WTC11 (cell line): Measurements from ENCODE around the gene ARL6. TPM values are rescaled to one million over a fixed set of nuclear protein-coding genes. Genes with fewer than 3 reads are reported as not detected.
"Not testable (repeated sequence)": the region's sequence is repeated elsewhere in the genome, so short reads cannot be mapped to it uniquely, and the experiment has no call there.

Source experiments
- ATAC-seq: fragments of 200-7000 bp; cut with Tn5 transposase; 2 replicates; pipeline ENCODE4 v1.10.0; 2021; ENCODE audit warnings: mild to moderate bottlenecking, moderate library complexity
- CTCF ChIA-PET: fragments of 300-600 bp; sonication (Branson Sonifier 250); formaldehyde crosslinking; loops from one replicate; lab custom pipeline; 2021; ENCODE audit warnings: antibody characterized with exemption; lab: Charles Lee
- POLR2A ChIA-PET: fragments of 350-600 bp; sonication (Branson Sonifier 250); formaldehyde crosslinking; loops from one replicate; lab custom pipeline; 2021; ENCODE audit warnings: antibody characterized with exemption; lab: Charles Lee
- DNase-seq: peaks from one replicate; pipeline ENCODE4 v3.0.0; 2021; ENCODE audit warnings: low spot score
- H3K27ac Mint-ChIP-seq: 2 replicates; pipeline ENCODE4 v1.8.0; 2021; ENCODE audit warnings: mixed read lengths
- H3K27me3 Mint-ChIP-seq: 2 replicates; pipeline ENCODE4 v1.8.0; 2021; ENCODE audit warnings: low read depth, mild to moderate bottlenecking, moderate library complexity, mixed read lengths
- H3K36me3 Mint-ChIP-seq: 2 replicates; pipeline ENCODE4 v1.8.0; 2021; ENCODE audit warnings: mixed read lengths
- H3K4me1 Mint-ChIP-seq: 2 replicates; pipeline ENCODE4 v1.8.0; 2022; ENCODE audit warnings: mixed read lengths
- H3K4me3 Mint-ChIP-seq: 2 replicates; pipeline ENCODE4 v1.8.0; 2021; ENCODE audit warnings: mild to moderate bottlenecking, moderate library complexity, mixed read lengths
- H3K9me3 Mint-ChIP-seq: 2 replicates; pipeline ENCODE4 v1.8.0; 2021; ENCODE audit warnings: mixed read lengths
- MYBL2 ChIP-seq: sonication (generic); formaldehyde crosslinking; IDR thresholded peaks from 2 replicates; pipeline ENCODE4 v1.8.1; 2023; ENCODE audit warnings: mild to moderate bottlenecking, moderate library complexity, missing genetic modification reagents
- NR1H2 ChIP-seq: sonication (generic); formaldehyde crosslinking; IDR thresholded peaks from 2 replicates; pipeline ENCODE4 v1.9.0; 2021; ENCODE audit warnings: mild to moderate bottlenecking, moderate library complexity, missing genetic modification reagents
- ZNF263 ChIP-seq: sonication (generic); formaldehyde crosslinking; IDR thresholded peaks from 2 replicates; pipeline ENCODE4 v1.8.1; 2022; ENCODE audit warnings: low read depth, mild to moderate bottlenecking, moderate library complexity, missing genetic modification reagents
- ZNF317 ChIP-seq: sonication (generic); formaldehyde crosslinking; IDR thresholded peaks from 2 replicates; pipeline ENCODE4 v1.8.1; 2023; ENCODE audit warnings: low read depth, mild to moderate bottlenecking, moderate library complexity, missing genetic modification reagents, borderline replicate concordance
- total RNA-seq: library from RNA; stranded (reverse); gene quantifications from 3 replicates; pipeline ENCODE4 v1.2.3, GENCODE V29; 2021
- TF ChIP-seq, protein P1 (sequence below): sonication (generic); formaldehyde crosslinking; IDR thresholded peaks from 2 replicates; pipeline ENCODE4 v1.8.0; 2022; ENCODE audit warnings: mild to moderate bottlenecking, missing genetic modification reagents
- TF ChIP-seq, protein P2 (sequence below): sonication (generic); formaldehyde crosslinking; IDR thresholded peaks from 2 replicates; pipeline ENCODE4 v1.8.0; 2022; ENCODE audit warnings: mild to moderate bottlenecking, missing genetic modification reagents
- TF ChIP-seq, protein P3 (sequence below): sonication (generic); formaldehyde crosslinking; IDR thresholded peaks from 2 replicates; pipeline ENCODE4 v1.8.1; 2022; ENCODE audit warnings: low read depth, missing genetic modification reagents, borderline replicate concordance
- TF ChIP-seq, protein P4 (sequence below): fragments of 250-450 bp; sonication (Bioruptor Pico); IDR thresholded peaks from 2 replicates; pipeline ENCODE4 v1.9.0; 2021; ENCODE audit warnings: mild to moderate bottlenecking, borderline replicate concordance
- TF ChIP-seq, protein P5 (sequence below): sonication (generic); formaldehyde crosslinking; IDR thresholded peaks from 2 replicates; pipeline ENCODE4 v1.8.1; 2023; ENCODE audit warnings: mild to moderate bottlenecking, missing genetic modification reagents, moderate library complexity

The ARL6 gene
- total RNA-seq, 1 experiment from 2014 or later, result 6.8 TPM

DNA sequence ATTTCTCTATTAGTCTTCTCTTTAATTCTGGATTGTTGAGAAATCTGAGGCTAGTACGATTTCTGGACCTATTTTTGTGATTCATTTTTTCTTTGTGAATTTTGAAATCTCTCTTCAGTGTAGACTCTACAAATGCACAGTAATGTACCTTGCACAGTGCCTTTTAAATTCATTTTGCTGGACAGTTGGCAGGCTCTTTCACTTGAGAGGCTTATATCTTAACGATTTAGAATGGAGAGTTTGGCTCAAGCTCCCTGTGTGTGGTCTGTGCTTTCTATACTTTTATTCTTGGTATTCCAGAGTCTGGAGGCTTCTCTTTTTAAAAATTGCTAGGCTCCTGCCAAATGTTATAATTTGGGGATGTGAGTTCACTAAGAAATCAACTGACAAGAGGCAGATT is 66.1 kb downstream of the ARL6 start:
- peaks cover 10% of the 10 kb centered on the region for H3K9me3 Mint-ChIP-seq
- ATAC-seq (no peak), DNase-seq (no peak)
- TF ChIP-seq MYBL2 (CRISPR knock-in tag), result no peak
- TF ChIP-seq, protein P1, sequence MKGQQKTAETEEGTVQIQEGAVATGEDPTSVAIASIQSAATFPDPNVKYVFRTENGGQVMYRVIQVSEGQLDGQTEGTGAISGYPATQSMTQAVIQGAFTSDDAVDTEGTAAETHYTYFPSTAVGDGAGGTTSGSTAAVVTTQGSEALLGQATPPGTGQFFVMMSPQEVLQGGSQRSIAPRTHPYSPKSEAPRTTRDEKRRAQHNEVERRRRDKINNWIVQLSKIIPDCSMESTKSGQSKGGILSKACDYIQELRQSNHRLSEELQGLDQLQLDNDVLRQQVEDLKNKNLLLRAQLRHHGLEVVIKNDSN (CRISPR knock-in tag), result no peak
- TF ChIP-seq, protein P2, sequence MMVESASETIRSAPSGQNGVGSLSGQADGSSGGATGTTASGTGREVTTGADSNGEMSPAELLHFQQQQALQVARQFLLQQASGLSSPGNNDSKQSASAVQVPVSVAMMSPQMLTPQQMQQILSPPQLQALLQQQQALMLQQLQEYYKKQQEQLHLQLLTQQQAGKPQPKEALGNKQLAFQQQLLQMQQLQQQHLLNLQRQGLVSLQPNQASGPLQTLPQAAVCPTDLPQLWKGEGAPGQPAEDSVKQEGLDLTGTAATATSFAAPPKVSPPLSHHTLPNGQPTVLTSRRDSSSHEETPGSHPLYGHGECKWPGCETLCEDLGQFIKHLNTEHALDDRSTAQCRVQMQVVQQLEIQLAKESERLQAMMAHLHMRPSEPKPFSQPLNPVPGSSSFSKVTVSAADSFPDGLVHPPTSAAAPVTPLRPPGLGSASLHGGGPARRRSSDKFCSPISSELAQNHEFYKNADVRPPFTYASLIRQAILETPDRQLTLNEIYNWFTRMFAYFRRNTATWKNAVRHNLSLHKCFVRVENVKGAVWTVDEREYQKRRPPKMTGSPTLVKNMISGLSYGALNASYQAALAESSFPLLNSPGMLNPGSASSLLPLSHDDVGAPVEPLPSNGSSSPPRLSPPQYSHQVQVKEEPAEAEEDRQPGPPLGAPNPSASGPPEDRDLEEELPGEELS (CRISPR knock-in tag), result no peak
- TF ChIP-seq, protein P3, sequence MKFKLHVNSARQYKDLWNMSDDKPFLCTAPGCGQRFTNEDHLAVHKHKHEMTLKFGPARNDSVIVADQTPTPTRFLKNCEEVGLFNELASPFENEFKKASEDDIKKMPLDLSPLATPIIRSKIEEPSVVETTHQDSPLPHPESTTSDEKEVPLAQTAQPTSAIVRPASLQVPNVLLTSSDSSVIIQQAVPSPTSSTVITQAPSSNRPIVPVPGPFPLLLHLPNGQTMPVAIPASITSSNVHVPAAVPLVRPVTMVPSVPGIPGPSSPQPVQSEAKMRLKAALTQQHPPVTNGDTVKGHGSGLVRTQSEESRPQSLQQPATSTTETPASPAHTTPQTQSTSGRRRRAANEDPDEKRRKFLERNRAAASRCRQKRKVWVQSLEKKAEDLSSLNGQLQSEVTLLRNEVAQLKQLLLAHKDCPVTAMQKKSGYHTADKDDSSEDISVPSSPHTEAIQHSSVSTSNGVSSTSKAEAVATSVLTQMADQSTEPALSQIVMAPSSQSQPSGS, result no peak
- TF ChIP-seq ZNF317 (CRISPR knock-in tag), result no peak
- TF ChIP-seq ZNF263, result no peak
- POLR2A ChIA-PET, result no interaction called here
- CTCF ChIA-PET, result interaction anchor here (1.3 kb wide), 1 partner anchor 9 kb away, joined by 6 read pairs; the partner anchor contains the start of gene CRYBG3
- no peak overlapping the region for H3K27ac Mint-ChIP-seq
- no peaks in the 10 kb centered on the region for H3K27me3 Mint-ChIP-seq
- H3K36me3 Mint-ChIP-seq, result peaks cover 11% of the 10 kb centered on the region
- H3K4me1 Mint-ChIP-seq, result peaks cover 11% of the 10 kb centered on the region
- H3K4me3 Mint-ChIP-seq, result no peak overlapping the region

DNA sequence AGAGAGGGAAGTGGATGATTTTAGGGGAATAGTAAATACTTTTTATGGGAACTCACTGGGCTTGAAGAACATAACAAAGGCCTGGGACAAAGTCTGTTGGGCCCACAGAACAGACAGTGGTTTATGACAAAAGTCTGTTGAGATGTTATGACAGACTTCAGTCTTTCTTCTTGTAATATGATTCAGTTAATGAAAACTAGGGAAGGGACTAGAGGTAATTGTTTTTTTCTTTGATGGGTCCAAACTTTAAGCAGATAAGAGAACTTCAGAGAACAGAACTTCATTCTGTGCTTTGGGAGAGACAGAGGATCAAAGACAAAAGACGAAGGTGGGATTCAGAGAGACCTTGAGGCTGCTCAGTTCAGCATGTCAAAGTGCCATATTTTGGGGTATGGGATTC is 66.6 kb downstream of the ARL6 start:
- H3K27ac Mint-ChIP-seq, result no peak overlapping the region
- POLR2A ChIA-PET, result interaction anchor here (1.1 kb wide), 1 partner anchor 8 kb away, joined by 3 read pairs; no protein-coding TSS in a partner anchor
- peaks cover 11% of the 10 kb centered on the region for H3K36me3 Mint-ChIP-seq
- DNase-seq (no peak), ATAC-seq (no peak)
- TF ChIP-seq, protein P4, sequence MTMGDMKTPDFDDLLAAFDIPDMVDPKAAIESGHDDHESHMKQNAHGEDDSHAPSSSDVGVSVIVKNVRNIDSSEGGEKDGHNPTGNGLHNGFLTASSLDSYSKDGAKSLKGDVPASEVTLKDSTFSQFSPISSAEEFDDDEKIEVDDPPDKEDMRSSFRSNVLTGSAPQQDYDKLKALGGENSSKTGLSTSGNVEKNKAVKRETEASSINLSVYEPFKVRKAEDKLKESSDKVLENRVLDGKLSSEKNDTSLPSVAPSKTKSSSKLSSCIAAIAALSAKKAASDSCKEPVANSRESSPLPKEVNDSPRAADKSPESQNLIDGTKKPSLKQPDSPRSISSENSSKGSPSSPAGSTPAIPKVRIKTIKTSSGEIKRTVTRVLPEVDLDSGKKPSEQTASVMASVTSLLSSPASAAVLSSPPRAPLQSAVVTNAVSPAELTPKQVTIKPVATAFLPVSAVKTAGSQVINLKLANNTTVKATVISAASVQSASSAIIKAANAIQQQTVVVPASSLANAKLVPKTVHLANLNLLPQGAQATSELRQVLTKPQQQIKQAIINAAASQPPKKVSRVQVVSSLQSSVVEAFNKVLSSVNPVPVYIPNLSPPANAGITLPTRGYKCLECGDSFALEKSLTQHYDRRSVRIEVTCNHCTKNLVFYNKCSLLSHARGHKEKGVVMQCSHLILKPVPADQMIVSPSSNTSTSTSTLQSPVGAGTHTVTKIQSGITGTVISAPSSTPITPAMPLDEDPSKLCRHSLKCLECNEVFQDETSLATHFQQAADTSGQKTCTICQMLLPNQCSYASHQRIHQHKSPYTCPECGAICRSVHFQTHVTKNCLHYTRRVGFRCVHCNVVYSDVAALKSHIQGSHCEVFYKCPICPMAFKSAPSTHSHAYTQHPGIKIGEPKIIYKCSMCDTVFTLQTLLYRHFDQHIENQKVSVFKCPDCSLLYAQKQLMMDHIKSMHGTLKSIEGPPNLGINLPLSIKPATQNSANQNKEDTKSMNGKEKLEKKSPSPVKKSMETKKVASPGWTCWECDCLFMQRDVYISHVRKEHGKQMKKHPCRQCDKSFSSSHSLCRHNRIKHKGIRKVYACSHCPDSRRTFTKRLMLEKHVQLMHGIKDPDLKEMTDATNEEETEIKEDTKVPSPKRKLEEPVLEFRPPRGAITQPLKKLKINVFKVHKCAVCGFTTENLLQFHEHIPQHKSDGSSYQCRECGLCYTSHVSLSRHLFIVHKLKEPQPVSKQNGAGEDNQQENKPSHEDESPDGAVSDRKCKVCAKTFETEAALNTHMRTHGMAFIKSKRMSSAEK (CRISPR knock-in tag), result no peak
- TF ChIP-seq, protein P5, sequence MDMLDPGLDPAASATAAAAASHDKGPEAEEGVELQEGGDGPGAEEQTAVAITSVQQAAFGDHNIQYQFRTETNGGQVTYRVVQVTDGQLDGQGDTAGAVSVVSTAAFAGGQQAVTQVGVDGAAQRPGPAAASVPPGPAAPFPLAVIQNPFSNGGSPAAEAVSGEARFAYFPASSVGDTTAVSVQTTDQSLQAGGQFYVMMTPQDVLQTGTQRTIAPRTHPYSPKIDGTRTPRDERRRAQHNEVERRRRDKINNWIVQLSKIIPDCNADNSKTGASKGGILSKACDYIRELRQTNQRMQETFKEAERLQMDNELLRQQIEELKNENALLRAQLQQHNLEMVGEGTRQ, result no peak
- TF ChIP-seq ZNF263 (no peak), NR1H2 (CRISPR knock-in tag) (no peak)
- H3K4me3 Mint-ChIP-seq, result no peak overlapping the region
- CTCF ChIA-PET, result interaction anchor here (1.3 kb wide), 1 partner anchor 10 kb away, joined by 6 read pairs; the partner anchor contains the start of gene CRYBG3
- no peaks in the 10 kb centered on the region for H3K27me3 Mint-ChIP-seq
- H3K4me1 Mint-ChIP-seq, result peaks cover 11% of the 10 kb centered on the region
- H3K9me3 Mint-ChIP-seq, result peaks cover 10% of the 10 kb centered on the region

DNA sequence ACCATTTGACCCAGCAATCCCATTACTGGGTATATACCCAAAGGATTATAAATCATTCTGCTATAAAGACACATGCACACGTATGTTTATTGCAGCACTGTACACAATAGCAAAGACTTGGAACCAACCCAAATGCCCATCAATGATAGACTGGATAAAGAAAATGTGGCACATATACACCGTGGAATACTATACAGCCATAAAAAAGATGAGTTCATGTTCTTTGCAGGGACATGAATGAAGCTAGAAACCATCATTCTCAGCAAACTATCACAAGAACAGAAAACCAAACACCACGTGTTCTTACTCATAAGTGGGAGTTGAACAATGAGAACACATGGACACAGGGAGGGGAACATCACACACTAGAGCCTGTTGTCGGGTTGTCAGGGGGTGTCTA is 68.6 kb downstream of the ARL6 start:
- H3K27ac Mint-ChIP-seq, H3K27me3 Mint-ChIP-seq, DNase-seq, H3K9me3 Mint-ChIP-seq, H3K4me3 Mint-ChIP-seq, POLR2A ChIA-PET, CTCF ChIA-PET, ATAC-seq: not testable (repeated sequence)
- Mint-ChIP-seq H3K36me3 (peaks cover 11% of the 10 kb centered on the region), H3K4me1 (peaks cover 15% of the 10 kb centered on the region)
